Activated T-helper 2 cell treated with anti-CD3 and anti-CD28 coated beads, Interferon-gamma antibody, Interleukin-2, Interleukin-4, amounts not matched to agents 10 μg/mL and 5 μg/mL and 100 μg/mL, durations not matched to agents 14 hours and 24 hours and 36 hours (primary cell): ENCODE measurements around the gene ANKRD11. TPM values are rescaled to one million over a fixed set of nuclear protein-coding genes. Genes with fewer than 3 reads are reported as not detected.
A peak's percentile ranks its signal among the peaks of the same experiment; 100 is the strongest.

Source experiments
- DNase-seq: peaks from one replicate; pipeline ENCODE4 v3.0.0; 2021; ENCODE audit warnings: low spot score
- H3K27ac Mint-ChIP-seq: one replicate; pipeline ENCODE4 v1.8.0; 2021; ENCODE audit warnings: mixed read lengths
- H3K27me3 Mint-ChIP-seq: one replicate; pipeline ENCODE4 v1.8.0; 2021; ENCODE audit warnings: low read depth, mixed read lengths
- H3K36me3 Mint-ChIP-seq: one replicate; pipeline ENCODE4 v1.8.0; 2021; ENCODE audit warnings: low read depth, mixed read lengths
- H3K4me1 Mint-ChIP-seq: one replicate; pipeline ENCODE4 v1.8.0; 2021; ENCODE audit warnings: low read depth, mixed read lengths
- H3K4me3 Mint-ChIP-seq: one replicate; pipeline ENCODE4 v1.8.0; 2021; ENCODE audit warnings: low read depth, mild to moderate bottlenecking, moderate library complexity, mixed read lengths
- H3K9me3 Mint-ChIP-seq: one replicate; pipeline ENCODE4 v1.8.0; 2021; ENCODE audit warnings: mixed read lengths
- intact Hi-C: fragments of 100-400 bp; cut with micrococcal nuclease; formaldehyde crosslinking; loops from one replicate; pipeline ENCODE4 v1.15.1; 2023
- total RNA-seq: library from RNA; stranded (reverse); gene quantifications from 2 replicates; pipeline ENCODE4 v1.2.3, GENCODE V29; 2022

The ANKRD11 gene
- total RNA-seq, 1 donor from 2014 or later, result 144 TPM

DNA sequence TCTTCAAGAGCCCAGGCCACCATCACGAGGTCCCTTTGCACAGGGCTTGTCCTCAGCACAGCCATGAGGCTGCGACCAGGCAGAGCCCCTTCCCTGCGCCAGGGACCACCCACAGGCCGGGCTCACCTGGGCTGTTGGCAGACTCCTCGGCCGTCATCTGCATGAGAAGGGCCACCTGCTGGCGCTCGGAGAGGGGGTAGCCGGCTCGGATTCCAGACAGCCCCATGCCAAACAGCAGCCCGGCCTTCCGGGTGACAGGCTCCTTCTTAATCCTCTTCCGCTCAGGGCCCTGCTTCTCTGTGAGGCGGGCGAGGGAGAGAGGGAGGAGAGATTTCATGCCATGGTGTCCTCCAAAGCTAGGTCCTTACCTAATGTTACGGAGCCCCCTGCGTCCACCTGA, 199.5 kb downstream of the ANKRD11 start:
- H3K27ac Mint-ChIP-seq, result no peak overlapping the region
- DNase-seq, result no peak
- peaks cover 31% of the 10 kb centered on the region for H3K36me3 Mint-ChIP-seq
- intact Hi-C loops, result no loop called here
- no peaks in the 10 kb centered on the region for H3K4me1 Mint-ChIP-seq
- no peaks in the 10 kb centered on the region for H3K9me3 Mint-ChIP-seq
- H3K4me3 Mint-ChIP-seq, result no peak overlapping the region
- no peaks in the 10 kb centered on the region for H3K27me3 Mint-ChIP-seq

DNA sequence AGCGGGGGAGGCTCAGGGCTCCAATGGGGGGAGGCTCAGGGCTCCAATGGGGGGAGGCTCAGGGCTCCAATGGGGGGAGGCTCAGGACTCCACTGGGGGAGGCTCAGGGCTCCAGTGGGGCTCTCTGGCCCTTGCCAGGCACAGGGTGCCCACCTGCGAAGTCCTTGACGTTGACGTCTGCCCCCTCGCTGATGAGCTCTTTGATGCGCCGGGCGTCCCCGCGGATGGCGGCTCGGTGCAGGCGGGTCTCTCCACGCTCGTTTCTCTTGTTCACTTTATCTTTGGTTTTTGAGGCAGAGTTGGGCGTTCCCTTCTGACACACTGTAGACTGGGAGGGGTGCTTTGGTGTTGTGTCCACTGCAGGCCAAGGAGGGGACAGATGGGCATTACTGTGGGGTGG, 199.9 kb downstream of the ANKRD11 start:
- Mint-ChIP-seq H3K27ac (no peak overlapping the region), H3K9me3 (no peaks in the 10 kb centered on the region), H3K4me1 (no peaks in the 10 kb centered on the region), H3K36me3 (peaks cover 31% of the 10 kb centered on the region), H3K4me3 (no peak overlapping the region), H3K27me3 (no peaks in the 10 kb centered on the region)
- intact Hi-C loops, result no loop called here
- no peak for DNase-seq

DNA sequence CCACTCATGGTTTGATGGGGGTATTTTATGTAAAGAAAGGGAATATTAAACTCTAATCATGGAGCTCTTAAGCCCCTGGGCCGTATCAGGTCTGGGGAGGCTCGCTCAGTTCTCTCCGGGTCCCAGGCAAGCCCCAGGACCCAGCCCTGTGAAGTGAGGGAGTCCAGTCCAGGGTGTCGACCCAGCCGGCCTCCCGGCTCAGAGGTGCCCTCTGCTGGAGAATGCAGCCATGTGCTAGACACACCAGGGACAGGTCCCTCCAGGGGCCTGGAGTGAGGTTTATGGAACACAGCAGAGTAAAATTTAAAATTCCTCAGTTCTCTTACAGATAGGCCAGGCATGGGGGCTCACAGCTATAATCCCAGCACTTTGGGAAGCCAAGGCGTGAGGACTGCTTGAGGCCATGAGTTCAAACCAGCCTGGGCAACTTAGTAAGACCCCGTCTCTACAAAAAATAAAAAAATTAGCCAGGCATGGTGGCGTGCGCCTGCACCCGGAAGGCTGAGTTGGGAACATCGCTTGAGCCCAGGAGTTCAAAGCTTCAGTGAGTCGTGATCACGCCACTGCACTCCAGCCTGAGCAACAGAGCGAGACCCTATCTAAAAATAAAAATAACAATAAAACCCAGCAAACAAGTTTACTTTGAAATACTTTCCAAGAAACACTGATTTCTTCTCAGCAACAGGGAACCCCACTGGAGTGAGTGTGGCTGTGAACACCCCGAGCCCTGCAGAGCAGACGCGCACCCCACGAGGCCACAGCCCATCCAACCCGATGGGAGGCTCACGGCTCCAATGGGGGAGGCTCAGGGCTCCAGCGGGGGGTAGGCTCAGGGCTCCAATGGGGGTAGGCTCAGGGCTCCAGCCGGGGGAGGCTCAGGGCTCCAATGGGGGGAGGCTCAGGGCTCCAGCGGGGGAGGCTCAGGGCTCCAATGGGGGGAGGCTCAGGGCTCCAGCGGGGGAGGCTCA, 200.6 kb downstream of the ANKRD11 start:
- Mint-ChIP-seq H3K4me3 (no peak overlapping the region), H3K27ac (peak overlapping the region; percentile 46), H3K36me3 (peaks cover 31% of the 10 kb centered on the region), H3K27me3 (no peaks in the 10 kb centered on the region), H3K4me1 (no peaks in the 10 kb centered on the region), H3K9me3 (no peaks in the 10 kb centered on the region)
- intact Hi-C loops, result no loop called here
- peak; percentile 55 for DNase-seq

DNA sequence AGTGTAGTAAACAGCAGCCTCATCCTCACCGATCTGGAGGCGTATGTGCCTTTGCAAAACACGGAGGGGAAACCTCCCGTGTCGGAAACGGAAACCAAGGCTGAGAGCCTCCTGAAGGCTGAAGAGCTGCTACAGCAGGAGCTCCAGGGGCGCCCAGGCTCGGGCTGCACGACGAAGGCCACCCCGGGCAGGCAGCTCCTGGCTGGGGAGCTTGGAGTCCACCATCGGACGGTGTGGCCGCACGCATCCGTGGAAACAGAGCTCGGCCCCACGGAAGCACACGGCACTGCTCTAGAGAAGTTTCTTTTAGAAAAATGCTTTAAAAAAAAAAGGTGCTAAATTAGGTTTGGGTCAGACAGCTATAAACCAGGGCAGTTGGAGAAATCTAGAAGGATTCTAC, 201.4 kb downstream of the ANKRD11 start:
- Mint-ChIP-seq H3K9me3 (no peaks in the 10 kb centered on the region), H3K27me3 (no peaks in the 10 kb centered on the region), H3K36me3 (peaks cover 31% of the 10 kb centered on the region), H3K4me3 (no peak overlapping the region), H3K27ac (no peak overlapping the region), H3K4me1 (no peaks in the 10 kb centered on the region)
- intact Hi-C loops, result no loop called here
- no peak for DNase-seq

DNA sequence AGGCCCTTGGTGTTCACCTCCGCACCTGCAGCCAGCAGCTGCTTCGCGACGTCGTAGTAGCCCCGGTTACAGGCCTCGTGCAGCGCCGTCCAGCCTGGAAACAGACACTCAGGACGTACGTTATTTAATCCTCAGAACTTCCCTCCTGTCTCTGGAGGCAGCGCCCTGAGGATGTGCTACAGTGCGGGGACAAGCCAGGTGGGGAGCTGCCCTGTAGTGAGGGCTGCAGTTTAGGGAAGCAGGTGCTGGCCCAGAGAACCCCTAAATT, 201.8 kb downstream of the ANKRD11 start:
- no peak overlapping the region for H3K27ac Mint-ChIP-seq
- H3K4me1 Mint-ChIP-seq, result no peaks in the 10 kb centered on the region
- no peak overlapping the region for H3K4me3 Mint-ChIP-seq
- peaks cover 31% of the 10 kb centered on the region for H3K36me3 Mint-ChIP-seq
- H3K27me3 Mint-ChIP-seq, result no peaks in the 10 kb centered on the region
- intact Hi-C loops, result no loop called here
- no peaks in the 10 kb centered on the region for H3K9me3 Mint-ChIP-seq
- DNase-seq, result no peak

DNA sequence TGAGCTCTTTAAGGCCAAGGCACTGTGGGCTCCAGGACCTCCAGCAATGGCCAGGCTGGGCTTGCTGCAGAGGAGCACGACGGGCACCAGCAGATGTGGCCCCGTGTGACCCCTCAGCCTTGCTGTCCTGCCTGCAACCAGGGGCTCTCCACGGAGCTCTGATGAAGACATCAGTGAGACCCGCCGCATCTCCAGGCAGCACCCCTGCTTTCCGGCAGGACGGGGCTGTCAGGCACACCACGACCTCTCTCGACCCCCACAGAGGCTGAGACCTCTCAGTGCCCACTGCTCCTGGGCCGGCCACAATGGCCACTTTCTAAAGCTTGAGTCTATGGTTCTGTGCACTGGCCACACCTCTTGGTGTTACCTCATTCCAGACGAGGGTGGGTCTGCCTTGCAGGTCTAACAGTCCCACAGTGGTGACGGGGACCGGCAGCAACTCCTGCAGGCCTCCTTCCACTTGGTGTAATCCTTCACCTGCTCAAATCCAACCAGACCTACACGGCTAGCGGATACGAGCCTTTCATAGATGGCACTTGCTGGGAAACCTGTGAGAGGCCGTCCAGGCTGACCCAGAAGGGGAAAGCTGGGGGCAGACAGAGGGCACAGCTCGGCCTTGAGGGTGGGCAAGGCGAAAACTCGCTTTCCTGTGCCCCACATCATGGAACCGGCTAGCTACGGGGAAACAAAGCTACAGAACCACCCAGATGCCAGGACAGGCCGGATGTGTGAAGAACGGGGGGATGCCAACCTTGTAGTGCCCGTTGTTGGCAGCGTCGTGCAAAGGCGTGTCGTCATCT, 202.4 kb downstream of the ANKRD11 start:
- no peaks in the 10 kb centered on the region for H3K9me3 Mint-ChIP-seq
- H3K27me3 Mint-ChIP-seq, result no peaks in the 10 kb centered on the region
- DNase-seq, result no peak
- no peak overlapping the region for H3K27ac Mint-ChIP-seq
- intact Hi-C loops, result no loop called here
- peaks cover 31% of the 10 kb centered on the region for H3K36me3 Mint-ChIP-seq
- no peaks in the 10 kb centered on the region for H3K4me1 Mint-ChIP-seq
- no peak overlapping the region for H3K4me3 Mint-ChIP-seq

DNA sequence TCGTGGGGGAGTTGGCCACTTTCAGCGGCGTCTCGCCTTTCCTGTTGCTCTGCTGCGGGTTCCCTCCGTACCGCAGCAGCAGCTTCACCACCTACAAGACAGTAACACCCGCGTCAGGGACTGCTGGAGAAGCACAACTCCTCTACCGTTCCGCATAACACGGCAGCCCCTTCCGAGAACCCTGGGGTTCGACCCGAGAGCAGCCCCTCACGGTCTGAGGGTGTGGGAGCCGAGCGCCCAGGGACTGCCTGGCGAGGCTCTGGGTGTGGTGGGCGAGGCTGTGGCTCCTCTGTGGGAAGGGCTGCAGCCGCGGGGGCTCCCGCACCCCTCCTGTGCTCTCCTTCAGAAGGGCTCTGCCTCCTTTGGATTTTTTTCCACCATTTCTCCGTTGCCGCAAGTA, 204.3 kb downstream of the ANKRD11 start:
- intact Hi-C loops, result no loop called here
- H3K4me1 Mint-ChIP-seq, result no peaks in the 10 kb centered on the region
- no peaks in the 10 kb centered on the region for H3K27me3 Mint-ChIP-seq
- H3K9me3 Mint-ChIP-seq, result no peaks in the 10 kb centered on the region
- DNase-seq, result no peak
- H3K4me3 Mint-ChIP-seq, result no peak overlapping the region
- H3K36me3 Mint-ChIP-seq, result peaks cover 29% of the 10 kb centered on the region
- H3K27ac Mint-ChIP-seq, result no peak overlapping the region

DNA sequence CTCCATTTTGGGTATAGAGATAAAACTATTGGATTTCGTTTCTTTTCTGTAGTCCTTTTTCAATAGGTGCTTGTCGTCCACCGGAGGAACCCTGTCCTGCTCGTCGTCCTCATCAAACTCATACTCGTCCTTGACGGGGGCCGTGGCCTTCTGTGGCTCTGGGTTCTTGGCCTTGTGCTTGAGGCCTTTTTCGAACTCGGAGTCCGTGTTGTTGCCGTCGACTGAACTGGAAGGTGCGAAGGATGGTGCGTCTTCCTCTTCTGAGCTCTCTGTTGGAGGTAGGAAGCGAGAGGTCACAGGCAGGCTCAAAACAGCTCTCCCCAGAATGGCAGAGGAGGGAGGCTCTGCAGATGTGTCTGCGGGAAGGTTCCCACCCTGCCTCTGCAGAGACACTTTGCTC, 205.0 kb downstream of the ANKRD11 start:
- Mint-ChIP-seq H3K27ac (no peak overlapping the region), H3K4me1 (no peaks in the 10 kb centered on the region), H3K4me3 (no peak overlapping the region), H3K27me3 (no peaks in the 10 kb centered on the region), H3K36me3 (peaks cover 32% of the 10 kb centered on the region), H3K9me3 (no peaks in the 10 kb centered on the region)
- no peak for DNase-seq
- intact Hi-C loops, result no loop called here

DNA sequence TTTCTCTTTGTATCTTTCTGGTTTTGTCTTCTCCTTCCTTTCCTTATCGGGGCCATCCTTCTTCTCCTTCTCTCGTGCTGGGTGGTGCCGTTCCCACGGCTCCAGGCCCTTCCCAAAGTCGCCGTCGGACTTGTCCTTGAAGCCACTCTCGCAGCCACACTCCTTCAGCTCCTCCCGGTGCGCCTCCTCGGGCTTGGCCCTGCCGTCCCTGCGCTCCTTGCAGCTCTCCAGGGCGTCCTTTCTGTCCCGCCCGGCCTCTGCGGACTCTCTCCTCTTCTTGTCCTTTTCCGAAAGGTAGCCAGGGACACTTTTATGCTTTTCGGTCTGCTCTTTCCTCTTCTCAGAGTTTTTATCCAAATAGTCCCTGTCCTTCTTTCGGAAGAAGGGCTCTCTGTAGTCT, 206.9 kb downstream of the ANKRD11 start:
- no peak for DNase-seq

DNA sequence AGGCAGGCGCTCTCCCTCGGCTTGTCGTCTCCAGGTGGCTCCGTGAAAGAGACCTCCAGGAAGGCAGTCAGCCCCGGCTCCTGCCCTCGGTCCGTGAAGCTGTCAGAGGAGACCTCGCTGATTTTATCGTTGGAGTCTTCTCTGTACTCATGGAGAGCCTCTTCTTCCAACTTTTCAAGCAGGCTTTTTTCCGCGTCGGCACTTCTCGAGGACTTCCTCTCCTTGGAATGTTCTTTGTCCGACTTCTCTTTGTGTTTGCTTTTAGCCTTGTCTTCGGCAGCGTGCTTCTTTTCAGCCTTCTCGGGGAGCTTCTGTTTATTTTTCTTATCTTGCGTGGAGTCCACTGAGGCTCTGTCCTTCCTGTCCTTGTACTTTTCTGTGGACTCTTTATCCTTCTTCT, 207.8 kb downstream of the ANKRD11 start:
- H3K27ac Mint-ChIP-seq, result no peak overlapping the region
- intact Hi-C loops, result no loop called here
- no peaks in the 10 kb centered on the region for H3K9me3 Mint-ChIP-seq
- no peak for DNase-seq
- no peaks in the 10 kb centered on the region for H3K27me3 Mint-ChIP-seq
- no peaks in the 10 kb centered on the region for H3K4me1 Mint-ChIP-seq
- no peak overlapping the region for H3K4me3 Mint-ChIP-seq
- H3K36me3 Mint-ChIP-seq, result peaks cover 22% of the 10 kb centered on the region

More for the DNA sequence above, 206.9 kb downstream of the ANKRD11 start:
- H3K9me3 Mint-ChIP-seq, result no peaks in the 10 kb centered on the region
- no peak overlapping the region for H3K4me3 Mint-ChIP-seq
- H3K27ac Mint-ChIP-seq, result no peak overlapping the region
- H3K36me3 Mint-ChIP-seq, result peaks cover 27% of the 10 kb centered on the region
- H3K4me1 Mint-ChIP-seq, result no peaks in the 10 kb centered on the region
- H3K27me3 Mint-ChIP-seq, result no peaks in the 10 kb centered on the region
- intact Hi-C loops, result no loop called here

DNA sequence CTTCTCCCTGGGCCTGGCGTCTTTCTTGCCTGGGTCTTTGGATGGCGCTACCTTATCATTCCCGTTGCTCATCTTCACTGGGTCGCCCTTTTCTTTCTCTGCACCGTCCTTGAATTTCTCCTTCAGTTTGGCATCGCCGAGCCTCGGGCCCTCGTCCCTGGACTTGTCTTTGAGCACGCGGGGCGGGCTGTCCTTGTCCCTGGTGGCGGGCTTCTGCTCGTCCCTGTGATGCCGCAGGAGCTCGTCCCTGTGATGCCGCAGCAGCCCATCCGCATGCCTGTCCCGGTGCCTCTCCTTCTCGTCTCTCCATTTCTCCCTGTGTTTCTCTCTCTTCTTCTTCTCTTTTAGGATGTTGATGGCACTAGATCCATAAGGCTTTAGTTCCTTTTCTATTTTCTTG, 208.5 kb downstream of the ANKRD11 start:
- intact Hi-C loops, result no loop called here
- Mint-ChIP-seq H3K27me3 (no peaks in the 10 kb centered on the region), H3K36me3 (peaks cover 24% of the 10 kb centered on the region), H3K27ac (no peak overlapping the region), H3K4me1 (no peaks in the 10 kb centered on the region), H3K9me3 (no peaks in the 10 kb centered on the region), H3K4me3 (no peak overlapping the region)
- DNase-seq, result no peak

DNA sequence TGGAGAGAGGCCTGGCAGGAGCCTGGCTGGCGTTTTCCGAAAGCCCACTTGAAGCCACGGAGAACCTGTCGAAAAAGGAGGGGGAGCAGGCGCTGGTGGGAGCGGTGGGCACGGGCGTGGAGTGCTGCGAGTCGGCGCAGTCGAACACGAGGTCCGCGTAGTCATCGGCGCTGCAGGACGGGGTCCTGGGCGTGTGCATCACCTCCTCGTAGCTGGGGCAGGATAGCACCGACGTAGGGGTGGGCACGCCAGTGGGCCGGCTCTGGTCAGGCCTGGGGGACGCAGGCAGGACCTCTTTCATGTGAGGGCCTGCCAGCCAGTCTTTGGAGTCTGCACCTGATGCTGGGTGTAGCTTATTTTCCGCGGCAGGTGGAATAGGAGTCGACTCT, 209.2 kb downstream of the ANKRD11 start:
- Mint-ChIP-seq H3K36me3 (peaks cover 21% of the 10 kb centered on the region), H3K4me3 (no peak overlapping the region), H3K4me1 (no peaks in the 10 kb centered on the region), H3K9me3 (no peaks in the 10 kb centered on the region), H3K27me3 (no peaks in the 10 kb centered on the region), H3K27ac (no peak overlapping the region)
- no peak for DNase-seq
- intact Hi-C loops, result no loop called here

DNA sequence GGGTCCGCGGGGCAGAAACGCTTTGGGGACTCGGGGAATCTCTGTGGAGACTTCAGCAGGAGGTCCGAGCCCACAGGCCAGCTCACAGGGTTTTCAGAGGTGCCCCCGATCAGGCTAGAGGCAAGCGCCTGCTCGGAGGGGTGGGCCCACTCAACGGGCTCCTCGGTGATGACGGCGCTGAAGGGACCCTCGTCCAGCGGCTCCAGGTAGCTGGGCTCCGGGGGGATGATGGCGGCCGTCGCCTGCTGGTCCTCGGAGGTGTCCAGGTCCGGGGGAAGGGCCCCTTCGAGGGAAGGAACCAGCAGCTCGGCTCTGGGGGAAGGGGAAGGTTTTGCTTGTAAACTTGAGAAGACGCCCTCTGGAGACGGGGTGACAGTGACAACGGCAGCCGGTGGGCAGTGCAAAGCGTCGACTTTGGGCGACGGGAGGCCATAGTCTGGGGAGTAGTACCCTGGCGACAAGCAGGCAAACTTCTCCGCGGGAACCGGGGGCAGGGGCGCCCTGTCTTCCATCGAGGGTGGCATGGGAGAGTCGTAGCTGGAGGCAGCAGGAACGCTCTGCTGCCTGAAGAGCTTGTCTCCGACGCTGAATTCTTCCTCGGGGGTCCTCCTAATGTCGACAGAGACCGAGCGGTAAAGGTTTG, 209.7 kb downstream of the ANKRD11 start:
- H3K36me3 Mint-ChIP-seq, result peaks cover 26% of the 10 kb centered on the region
- H3K4me1 Mint-ChIP-seq, result no peaks in the 10 kb centered on the region
- no peak overlapping the region for H3K27ac Mint-ChIP-seq
- no peak overlapping the region for H3K4me3 Mint-ChIP-seq
- H3K27me3 Mint-ChIP-seq, result no peaks in the 10 kb centered on the region
- H3K9me3 Mint-ChIP-seq, result no peaks in the 10 kb centered on the region
- DNase-seq, result no peak
- intact Hi-C loops, result no loop called here
